HG03565 (cell line): ENCODE results near the gene BEND6.
A peak's percentile ranks its signal among the peaks of the same experiment; 100 is the strongest.

Source experiments
- ATAC-seq: cut with Tn5 transposase; IDR thresholded peaks from one replicate; pipeline ENCODE4 v1.9.1; 2021; ENCODE audit warnings: mild to moderate bottlenecking, moderate library complexity; ENCODE audit not compliant: unreplicated experiment

Gene BEND6, protein sequence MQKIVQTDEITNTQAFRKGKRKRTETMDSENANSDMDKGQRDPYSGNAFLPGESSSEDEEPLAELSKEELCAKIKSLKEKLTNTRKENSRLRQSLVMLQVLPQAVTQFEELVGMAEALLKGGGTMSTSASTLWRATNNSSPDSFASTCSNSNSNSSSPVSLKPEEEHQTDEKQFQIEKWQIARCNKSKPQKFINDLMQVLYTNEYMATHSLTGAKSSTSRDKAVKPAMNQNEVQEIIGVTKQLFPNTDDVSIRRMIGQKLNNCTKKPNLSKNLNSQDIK

DNA sequence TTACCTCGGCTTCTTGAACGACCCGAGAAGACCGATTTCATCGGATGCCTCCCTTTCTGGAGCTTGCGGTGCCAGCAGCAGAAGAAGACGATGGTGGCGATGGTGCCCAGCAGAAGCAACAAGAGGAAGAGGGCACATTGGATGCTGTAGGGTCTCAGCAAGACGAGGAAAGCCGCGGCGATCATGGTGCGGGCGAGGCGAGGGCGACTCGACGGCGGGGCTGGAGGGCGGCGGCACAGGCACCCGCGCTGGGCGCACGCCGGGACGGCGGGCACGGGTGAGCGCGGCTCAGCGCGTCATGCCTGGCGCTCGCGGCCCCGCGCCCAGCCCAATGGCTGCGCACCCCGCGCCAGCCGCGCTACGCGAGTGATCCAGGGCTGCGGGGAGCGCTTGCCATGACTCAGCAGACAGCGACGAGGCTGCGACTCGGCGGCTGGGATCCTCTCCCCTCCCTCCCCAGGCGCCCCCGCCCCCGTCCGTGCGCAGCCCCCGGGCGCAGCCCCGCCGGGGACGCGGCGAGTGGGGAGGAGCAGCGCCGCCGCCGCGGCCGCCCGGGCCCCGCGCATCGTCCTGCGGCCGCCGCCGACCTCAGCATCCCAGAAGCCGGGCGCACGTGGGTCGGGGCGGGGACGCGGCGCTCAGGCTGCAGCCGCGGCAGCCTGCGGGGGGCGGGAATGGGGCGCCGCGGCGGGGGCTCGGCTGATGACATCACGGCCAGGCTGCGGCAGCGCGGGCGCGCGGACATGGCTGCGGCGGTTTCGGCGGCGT is at the start of gene BEND6:
Gene BEND6 (plus strand): TSS at position 705 of the 768 bp plus-strand sequence. CDS start 26,704 bp downstream, outside the sequence.
- peak; percentile 22 for ATAC-seq

- no peak for ATAC-seq
These were observed 49.5 kb upstream of the BEND6 start for GRCh38 chr6:56905378-56905777.

- no peak for ATAC-seq
These were observed 48.2 kb upstream of the BEND6 start for GRCh38 chr6:56906752-56907151.

DNA sequence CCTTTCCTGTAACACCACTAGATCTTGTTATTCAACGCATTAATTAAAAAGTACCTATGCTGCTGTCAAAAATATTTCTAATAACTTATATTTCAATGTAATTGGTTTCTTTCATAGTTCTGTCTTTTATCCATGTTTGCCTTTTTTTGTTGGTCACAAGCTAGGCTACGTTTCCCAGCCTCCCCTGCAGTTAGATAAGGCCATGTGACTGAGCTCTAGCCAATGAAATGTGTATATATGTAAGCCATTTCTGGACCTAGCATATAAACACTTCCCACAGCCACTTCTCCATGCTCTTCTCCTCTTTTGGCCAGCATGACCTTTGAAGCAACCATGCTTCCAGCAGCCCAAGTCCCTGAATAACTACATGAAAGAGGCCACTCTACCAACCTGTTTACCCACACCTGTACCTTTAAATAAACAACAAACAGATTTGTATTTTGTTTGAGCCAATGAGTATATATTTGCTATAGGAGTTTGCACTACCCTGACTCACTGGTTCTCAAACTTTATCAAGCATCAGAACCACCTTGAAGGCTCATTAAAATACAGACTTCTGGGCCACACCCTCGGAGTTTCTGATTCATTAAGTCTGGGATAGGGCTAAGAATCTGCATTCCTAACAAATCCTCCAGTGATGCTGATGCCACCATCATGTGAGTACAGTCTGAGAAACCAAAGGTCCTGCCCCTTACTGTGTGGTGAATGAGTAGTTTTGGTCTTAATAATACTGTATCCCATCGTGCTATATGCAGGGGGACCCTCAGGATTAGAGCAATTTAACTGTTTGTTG is 45.6 kb upstream of the BEND6 start:
- ATAC-seq, result no peak

DNA sequence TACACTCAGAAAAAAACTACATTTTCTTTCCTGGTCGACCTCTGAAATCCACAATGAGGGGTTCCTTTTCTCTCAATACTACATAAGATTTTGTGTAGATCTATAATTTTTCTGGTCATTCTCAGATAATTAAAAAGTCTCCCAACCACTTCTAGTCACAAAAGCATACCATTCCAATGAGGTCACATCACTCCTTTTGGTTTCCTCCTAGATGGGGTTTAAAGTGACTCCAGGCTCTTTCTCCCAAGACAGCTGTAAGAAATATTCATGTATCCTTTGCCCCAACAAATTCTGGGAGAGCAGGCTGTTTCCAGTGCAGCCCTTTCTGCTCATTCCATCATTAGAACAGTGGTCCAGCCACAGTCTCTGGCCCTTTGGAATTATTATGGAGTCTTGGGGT is 43.1 kb upstream of the BEND6 start:
- no peak for ATAC-seq

DNA sequence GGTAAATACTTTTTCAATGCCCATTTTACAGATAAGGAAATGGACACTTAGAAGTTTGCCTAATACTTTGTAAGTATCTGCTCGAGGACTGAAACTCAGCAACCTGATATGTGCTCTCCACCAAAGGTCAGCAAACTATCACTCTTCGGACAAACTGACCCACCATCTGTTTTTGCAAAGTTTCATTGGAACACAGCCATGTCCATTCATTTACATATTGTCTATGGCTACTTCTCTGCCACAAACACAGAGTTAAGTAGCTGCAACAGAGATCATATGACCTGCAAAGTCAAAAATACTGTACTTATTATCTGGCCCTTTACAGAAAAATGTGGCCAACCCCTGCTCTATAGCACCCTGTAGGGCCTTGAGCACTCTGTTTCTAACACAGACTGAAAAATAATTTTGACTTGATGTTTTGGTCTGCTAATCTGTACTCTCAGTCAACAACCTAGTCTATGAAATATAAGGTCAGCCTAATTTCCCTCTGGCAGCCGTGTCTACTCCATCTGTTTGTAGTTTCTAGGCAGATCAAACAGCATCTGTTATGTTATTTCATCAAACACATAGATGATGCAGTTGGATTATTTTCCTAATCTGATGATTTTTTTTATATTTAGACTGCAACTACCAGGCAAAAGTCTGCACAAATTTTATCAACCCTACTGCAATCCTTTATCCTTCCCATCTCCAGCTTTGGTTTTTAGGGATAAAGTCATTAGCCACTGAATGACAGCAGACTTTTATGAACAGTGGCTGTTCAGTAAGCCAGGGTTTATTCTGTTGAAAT is 41.4 kb upstream of the BEND6 start:
- ATAC-seq, result no peak

GRCh38 chr6:56914798-56915658 is 39.9 kb upstream of the BEND6 start:
- no peak for ATAC-seq

GRCh38 chr6:56915832-56916231 is 39.1 kb upstream of the BEND6 start:
- no peak for ATAC-seq

- ATAC-seq, result peak; percentile 46
These were observed 37.9 kb upstream of the BEND6 start for GRCh38 chr6:56916849-56917551.

- ATAC-seq, result no peak
These were observed 32.3 kb upstream of the BEND6 start for GRCh38 chr6:56922645-56923044.

DNA sequence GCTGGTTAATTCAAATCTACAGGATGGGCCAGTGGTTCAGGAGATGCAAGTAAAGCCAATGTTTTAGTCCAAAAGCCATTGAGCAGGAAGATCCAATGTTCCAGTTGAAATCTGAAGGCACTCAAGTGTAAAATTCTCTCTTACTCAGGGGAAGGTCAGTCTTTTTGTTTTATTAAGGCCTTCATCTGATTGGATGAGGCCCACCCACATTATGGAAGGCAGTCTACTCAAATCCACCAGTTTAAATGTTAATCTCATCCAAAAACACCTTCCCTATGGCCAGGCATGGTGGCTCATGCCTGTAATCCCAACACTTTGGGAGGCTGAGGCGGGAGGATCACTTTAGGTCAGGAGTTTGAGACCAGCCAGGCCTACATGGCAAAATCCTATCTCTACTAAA is 31.3 kb upstream of the BEND6 start:
- no peak for ATAC-seq

DNA sequence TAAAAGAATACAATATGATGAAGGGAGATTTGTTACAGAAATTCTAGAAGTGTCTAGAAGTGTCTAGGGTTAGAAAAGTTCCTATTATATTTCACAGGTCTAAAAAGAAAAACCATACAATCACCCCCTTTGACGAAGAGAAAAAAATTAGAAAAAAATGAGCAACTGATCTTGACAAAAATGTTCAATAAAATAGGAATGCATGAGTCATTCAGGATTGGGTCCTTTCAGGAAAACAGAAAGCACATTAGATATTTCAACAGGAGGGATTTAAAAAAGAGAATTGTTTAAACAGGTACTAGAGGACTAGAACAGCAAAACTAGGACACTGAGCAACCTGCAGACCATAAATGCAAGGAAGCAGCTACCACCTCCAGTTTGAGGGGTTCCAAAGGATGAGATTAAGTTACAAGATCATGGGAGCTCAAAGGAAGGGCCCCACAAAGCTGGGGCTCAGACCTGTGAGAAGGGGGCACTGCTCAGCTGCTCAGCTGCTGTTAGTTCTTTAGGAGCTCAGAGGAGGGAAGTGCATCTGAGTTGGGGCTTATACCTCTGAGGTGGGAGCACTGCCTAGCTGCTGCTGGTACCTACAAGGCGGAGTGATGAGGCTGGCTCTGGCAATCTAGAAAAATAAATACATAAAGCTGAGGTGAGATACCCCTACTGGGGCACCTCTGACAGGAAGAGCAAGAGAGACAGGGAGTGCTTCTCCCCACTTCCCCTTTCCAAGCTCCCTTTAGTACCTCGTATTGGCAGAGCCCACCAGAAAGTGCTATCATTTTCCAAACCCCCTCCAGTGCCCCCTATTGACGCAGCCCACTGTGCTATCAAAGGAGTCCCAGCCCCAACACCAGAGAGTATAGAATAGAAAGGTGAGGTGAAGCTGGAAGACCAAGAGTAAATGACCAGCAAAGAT is 27.1 kb upstream of the BEND6 start:
- no peak for ATAC-seq

DNA sequence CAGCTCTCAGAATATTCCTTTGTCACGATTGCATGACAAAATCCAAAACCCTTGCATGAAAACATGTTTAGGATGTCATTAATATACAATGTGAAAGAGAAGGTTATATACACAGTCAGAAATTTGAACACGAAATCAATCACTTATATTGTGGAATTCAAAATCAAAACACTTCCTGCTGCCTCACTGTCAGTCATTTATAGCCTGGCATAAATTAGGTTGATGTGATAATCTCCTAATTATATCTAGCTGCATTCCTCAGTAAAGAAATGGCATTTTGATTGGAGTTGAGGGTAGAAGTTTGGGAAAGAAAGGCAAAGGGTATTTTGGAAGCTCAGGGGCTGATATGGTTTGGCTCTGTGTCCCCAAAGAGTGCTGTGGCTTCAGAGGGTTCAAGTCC is 24.1 kb upstream of the BEND6 start:
- no peak for ATAC-seq

DNA sequence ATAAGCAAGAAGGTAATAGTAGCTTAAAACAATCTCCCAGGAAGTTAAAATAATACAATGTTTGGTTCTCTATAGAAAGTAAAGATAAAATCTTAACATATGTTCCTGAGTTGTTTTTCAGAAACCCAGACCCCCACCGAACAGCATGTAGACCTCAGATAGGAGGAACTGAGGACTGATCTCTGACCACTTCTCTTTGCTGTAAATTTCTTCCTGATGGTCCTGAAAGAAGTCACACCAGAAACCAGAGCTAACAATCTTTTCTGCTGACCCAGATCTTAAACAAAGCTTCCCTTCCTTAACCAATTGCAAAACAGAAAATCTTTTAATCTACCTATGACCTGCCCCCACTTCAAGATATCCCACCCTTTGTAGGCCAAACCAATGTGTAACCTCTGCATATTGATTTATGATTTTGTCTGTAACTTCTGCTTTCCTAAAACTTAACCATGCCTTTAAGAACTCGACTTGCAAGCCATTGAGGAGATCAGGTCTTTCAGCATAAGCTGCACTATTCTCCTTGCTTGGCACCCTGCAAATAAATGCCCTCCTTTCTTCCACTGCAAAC is 21.9 kb upstream of the BEND6 start:
- no peak for ATAC-seq

DNA sequence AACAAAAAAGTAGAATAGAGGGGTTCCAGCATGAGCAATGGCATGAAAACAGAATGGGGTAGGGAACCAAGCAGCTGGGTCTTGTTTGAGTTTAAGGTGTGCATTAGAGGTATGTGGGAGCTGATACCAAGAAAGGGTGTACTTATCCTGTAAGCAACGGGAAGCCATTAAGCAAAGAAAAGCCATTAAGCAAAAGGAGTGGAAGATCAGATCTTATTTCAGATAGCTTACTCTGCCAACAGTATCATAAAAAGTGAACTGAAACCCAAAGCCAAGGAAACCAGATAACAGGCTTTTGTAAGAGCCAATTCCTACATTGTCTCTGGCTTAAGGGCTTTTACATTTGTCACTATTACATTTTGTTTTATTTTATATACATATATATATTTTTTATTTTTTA is 21.3 kb upstream of the BEND6 start:
- ATAC-seq, result no peak

- ATAC-seq, result no peak
These were observed 20.0 kb upstream of the BEND6 start for GRCh38 chr6:56934876-56935275.

DNA sequence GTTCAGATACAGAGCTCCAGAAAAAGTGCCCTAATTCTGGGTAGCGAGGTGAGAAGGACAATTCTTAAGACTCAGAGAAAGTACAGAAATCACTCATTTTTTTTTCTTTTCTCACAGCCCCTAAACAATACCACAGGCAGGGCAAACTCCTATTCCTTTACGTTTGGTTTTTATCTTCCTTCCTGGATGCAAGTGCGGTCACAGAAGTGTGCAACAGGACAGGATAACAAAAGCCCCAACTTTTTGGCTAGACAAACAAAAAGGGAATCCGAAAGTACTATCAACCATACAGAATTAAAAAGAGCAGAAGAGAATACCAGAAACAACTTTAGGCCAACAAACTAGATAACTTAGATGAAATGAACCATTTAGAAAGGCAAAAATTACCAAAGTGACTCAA is 18.4 kb upstream of the BEND6 start:
- ATAC-seq, result no peak

DNA sequence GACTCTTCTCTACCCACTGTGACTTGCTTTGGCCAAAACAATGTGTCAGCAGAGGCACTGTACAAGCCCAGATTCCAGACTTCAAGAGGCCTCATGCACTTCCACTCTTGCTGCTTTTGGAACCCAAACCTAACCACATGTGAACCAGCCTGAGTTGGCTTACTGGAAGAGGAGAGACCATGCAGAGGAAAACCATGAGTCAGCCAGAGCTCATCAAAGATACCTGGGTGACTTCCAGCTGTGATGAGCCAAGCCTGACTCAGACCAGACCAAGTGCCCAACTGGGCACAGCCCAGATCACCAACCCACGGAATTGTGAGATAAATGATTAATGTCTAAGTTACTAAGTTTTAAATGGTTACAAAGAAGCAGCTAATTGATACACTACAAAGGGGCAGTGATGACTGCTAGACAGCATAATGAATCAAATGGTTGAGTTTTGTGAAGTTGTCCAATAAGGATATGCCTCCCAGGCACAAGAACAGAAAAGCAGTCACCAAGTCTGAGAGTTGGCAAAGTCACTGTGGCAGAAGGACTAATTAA is 16.2 kb upstream of the BEND6 start:
- ATAC-seq, result no peak
